Measurements from ENCODE around the gene NKAIN4. TPM values are rescaled to one million over a fixed set of nuclear protein-coding genes. Genes with fewer than 3 reads are reported as not detected.
"Not testable (repeated sequence)": the region's sequence is repeated elsewhere in the genome, so short reads cannot be mapped to it uniquely, and the experiment has no call there.

Gene NKAIN4
- total RNA-seq, 1 donor from 2014 or later, result 10.2 TPM

DNA sequence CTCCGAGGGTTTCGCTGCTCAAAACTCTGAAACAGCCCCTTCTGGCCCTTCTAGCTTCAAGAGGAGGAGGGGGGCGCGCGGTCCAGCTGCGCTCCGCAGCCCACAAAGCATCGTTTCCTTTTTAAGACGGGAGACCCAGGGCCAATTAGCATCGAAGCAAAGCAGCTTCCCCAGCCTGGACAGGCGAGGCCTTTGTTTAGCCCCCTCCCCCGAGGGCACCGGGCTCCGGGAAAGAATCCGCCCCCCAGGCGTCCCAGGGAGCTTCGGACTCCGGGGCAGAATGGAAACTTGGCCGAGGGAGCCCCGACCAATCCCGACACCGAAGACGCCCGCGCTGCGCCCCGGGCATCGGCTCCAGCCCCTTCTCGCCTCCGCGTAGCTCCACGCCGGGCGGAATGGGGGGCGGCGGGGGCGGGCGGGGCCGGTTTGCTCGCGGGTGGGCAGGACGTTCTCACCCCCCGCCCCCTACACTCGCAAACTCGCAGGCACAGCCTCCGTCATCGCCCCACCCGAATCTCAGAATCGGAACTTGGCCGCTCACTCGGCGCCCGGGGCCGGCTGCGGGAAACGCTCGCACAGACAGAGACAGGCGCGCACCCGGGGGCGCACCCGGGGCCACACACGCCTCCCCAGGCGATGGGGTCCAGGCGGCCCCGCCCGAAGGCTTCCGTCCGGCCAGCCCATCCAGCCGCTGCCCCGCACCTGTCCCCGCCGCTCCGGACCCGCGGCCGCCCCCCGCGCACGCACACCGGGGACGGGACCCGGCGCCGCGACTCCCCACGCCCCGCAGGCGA, 628 bp downstream of the NKAIN4 start:
- Mint-ChIP-seq H3K4me3 (peak overlapping the region; percentile 80), H3K27me3 (peaks cover 39% of the 10 kb centered on the region), H3K36me3 (no peaks in the 10 kb centered on the region), H3K27ac (no peak overlapping the region), H3K4me1 (ENCODE audit: unreplicated experiment) (peaks cover 26% of the 10 kb centered on the region), H3K9me3 (no peaks in the 10 kb centered on the region)
- no peak for DNase-seq (ENCODE audit: extremely low spot score, unreplicated experiment)
- TF ChIP-seq, protein P1, sequence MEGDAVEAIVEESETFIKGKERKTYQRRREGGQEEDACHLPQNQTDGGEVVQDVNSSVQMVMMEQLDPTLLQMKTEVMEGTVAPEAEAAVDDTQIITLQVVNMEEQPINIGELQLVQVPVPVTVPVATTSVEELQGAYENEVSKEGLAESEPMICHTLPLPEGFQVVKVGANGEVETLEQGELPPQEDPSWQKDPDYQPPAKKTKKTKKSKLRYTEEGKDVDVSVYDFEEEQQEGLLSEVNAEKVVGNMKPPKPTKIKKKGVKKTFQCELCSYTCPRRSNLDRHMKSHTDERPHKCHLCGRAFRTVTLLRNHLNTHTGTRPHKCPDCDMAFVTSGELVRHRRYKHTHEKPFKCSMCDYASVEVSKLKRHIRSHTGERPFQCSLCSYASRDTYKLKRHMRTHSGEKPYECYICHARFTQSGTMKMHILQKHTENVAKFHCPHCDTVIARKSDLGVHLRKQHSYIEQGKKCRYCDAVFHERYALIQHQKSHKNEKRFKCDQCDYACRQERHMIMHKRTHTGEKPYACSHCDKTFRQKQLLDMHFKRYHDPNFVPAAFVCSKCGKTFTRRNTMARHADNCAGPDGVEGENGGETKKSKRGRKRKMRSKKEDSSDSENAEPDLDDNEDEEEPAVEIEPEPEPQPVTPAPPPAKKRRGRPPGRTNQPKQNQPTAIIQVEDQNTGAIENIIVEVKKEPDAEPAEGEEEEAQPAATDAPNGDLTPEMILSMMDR (conservative IDR thresholded peaks at IDR 0.05), result no peak

DNA sequence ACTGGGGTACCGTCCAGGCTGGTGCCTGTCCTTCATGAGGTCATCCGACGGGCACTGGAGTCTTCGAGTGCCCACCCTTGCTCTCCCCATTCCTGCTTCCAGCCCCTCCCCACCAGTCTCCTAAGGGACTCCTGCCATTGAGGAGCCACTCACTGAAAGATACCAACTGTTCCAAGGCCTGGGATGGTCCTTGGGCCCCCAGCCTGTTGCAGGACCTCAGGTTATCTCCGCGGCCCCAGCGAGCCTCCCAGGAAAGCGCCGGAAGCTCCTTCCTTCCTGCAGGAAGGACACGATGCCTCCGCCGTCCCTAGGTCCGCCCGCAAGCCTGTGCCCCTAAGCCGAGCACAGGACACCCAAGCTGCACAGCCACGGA, 1.2 kb downstream of the NKAIN4 start:
- Mint-ChIP-seq H3K27ac (peak overlapping the region; percentile 61), H3K36me3 (no peaks in the 10 kb centered on the region), H3K9me3 (no peaks in the 10 kb centered on the region), H3K4me1 (ENCODE audit: unreplicated experiment) (peaks cover 26% of the 10 kb centered on the region), H3K4me3 (peak overlapping the region; percentile 80), H3K27me3 (peaks cover 39% of the 10 kb centered on the region)
- no peak for DNase-seq (ENCODE audit: extremely low spot score, unreplicated experiment)
- TF ChIP-seq, protein P1 (conservative IDR thresholded peaks at IDR 0.05), result no peak

DNA sequence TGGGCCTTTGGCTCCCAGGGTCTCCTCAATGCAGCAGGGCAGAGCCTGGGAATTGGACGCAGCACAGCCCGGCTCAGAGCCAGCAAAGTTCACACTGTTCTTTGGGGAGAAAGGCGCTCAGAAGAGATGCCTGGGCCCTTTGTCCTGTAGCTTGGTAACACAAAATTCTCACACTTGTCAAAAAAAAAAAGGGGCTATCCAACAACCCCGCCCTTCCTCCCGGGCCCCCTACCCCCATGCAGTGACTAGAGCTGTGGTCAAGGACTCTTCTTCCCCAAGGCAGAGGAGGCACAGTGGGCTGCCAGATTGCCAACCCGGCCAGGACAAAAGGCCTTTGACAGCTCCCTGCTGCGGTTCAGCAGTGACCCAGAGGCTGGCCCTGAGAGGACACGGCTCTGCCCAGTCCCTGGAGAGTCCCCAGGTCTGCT, 2.0 kb downstream of the NKAIN4 start:
- Mint-ChIP-seq H3K27ac (no peak overlapping the region), H3K4me1 (ENCODE audit: unreplicated experiment) (peaks cover 26% of the 10 kb centered on the region), H3K4me3 (no peak overlapping the region)

DNA sequence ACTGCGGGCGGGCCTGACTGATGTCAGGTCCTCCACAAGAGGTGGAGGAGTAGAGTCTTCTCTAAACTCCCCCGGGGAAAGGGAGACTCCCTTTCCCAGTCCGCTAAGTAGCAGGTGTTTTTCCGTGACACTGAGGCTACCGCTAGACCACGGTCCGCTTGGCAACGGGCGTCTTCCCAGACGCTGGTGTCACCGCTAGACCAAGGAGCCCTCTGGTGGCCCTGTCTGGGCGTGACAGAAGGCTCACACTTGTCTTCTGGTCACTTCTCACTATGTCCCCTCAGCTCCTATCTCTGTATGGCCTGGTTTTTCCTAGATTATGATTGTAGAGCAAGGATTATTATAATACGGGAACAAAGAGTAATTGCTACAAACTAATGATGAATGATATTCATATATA, 2.9 kb downstream of the NKAIN4 start:
- Mint-ChIP-seq H3K4me3 (peak overlapping the region; percentile 54), H3K4me1 (ENCODE audit: unreplicated experiment) (peaks cover 18% of the 10 kb centered on the region), H3K27me3 (peaks cover 35% of the 10 kb centered on the region)
- not testable (repeated sequence) for H3K9me3 Mint-ChIP-seq; H3K36me3 Mint-ChIP-seq; DNase-seq (ENCODE audit: extremely low spot score, unreplicated experiment); H3K27ac Mint-ChIP-seq
- TF ChIP-seq, protein P1 (conservative IDR thresholded peaks at IDR 0.05), result peak; percentile 56

More for the DNA sequence above, 2.0 kb downstream of the NKAIN4 start:
- no peaks in the 10 kb centered on the region for H3K9me3 Mint-ChIP-seq
- TF ChIP-seq, protein P1 (conservative IDR thresholded peaks at IDR 0.05), result no peak
- DNase-seq (ENCODE audit: extremely low spot score, unreplicated experiment), result no peak
- peaks cover 39% of the 10 kb centered on the region for H3K27me3 Mint-ChIP-seq
- no peaks in the 10 kb centered on the region for H3K36me3 Mint-ChIP-seq

DNA sequence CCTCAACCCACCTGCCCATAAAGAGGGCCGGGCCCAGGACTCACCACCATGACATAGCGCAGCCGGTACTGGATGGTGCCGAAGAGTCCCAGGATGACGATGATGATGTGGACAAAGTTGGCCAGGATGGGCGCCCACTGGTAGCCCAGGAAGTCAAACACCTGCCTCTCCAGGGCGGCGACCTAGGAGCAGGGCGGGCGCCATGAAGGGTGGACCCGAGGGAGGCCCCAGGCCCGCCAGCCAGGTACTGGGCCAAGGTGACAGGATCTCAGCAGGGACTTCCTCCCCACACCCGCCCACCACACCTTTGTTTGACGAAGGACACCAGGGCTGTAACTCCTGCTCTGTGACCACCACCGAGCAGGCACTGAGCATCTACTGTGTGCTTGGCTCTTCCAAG, 4.4 kb downstream of the NKAIN4 start:
- H3K9me3 Mint-ChIP-seq, result no peaks in the 10 kb centered on the region
- H3K36me3 Mint-ChIP-seq, result no peaks in the 10 kb centered on the region
- TF ChIP-seq, protein P1 (conservative IDR thresholded peaks at IDR 0.05), result no peak
- H3K27me3 Mint-ChIP-seq, result peaks cover 23% of the 10 kb centered on the region
- H3K4me3 Mint-ChIP-seq, result no peak overlapping the region
- peaks cover 7% of the 10 kb centered on the region for H3K4me1 Mint-ChIP-seq (ENCODE audit: unreplicated experiment)
- no peak for DNase-seq (ENCODE audit: extremely low spot score, unreplicated experiment)
- no peak overlapping the region for H3K27ac Mint-ChIP-seq

Data from type B pancreatic cell (in vitro differentiated cells).